Right ventricle myocardium superior (tissue), 1 donor: Measurements from ENCODE around the gene MATN1. TPM values are rescaled to one million over a fixed set of nuclear protein-coding genes. Genes with fewer than 3 reads are reported as not detected.
"Not testable (repeated sequence)": the region's sequence is repeated elsewhere in the genome, so short reads cannot be mapped to it uniquely, and the experiment has no call there.

Experiments
- ATAC-seq: fragments of 200-7000 bp; cut with Tn5 transposase; one replicate; pipeline ENCODE4 v1.9.1; 2020; ENCODE audit warnings: mild to moderate bottlenecking; ENCODE audit not compliant: poor library complexity
- DNase-seq: peaks from one replicate; pipeline ENCODE4 v3.0.0-alpha.2; 2020
- intact Hi-C: fragments of 100-400 bp; cut with DNase I; formaldehyde crosslinking; loops from one replicate; pipeline ENCODE4 v1.11.2; 2022
- total RNA-seq: library from RNA; stranded (reverse); fragmentation: NEBNext Ultra II Directional; extraction: Animal tissue kit (Norgen Biotek cat#: 25700); gene quantifications from one replicate; pipeline ENCODE4 v1.2.1, GENCODE V29; 2021
- donor health status: DM: no; HTN: yes; CAD: no; lungs with severe emphysema.

Gene MATN1
- total RNA-seq, 1 donor from 2014 or later: not detected

- no peak for DNase-seq
- intact Hi-C loops: no loop called here
- ATAC-seq: no peak
These were observed 29.6 kb downstream of the MATN1 start for GRCh38 chr1:30693822-30694221.

DNA sequence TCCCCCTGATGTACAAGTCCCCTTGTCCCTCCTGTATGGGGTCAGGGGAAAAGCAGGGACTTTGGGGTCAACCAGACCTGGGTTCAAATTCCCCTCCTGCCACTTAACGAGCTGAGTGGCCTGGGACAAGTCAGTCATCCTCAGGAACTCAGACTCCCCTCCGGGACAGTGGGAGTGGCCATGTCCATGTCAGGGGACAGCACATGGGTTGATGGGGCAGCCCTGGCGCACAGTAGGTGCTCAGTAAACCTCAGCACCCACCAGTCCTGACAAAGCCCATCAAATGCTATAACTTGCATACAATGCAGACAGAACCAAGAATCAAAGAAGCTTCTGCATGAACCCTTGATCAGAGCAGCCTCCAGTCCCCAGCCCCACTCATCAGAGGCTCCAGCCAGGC is 30.0 kb downstream of the MATN1 start:
- no peak for ATAC-seq
- intact Hi-C loops: no loop called here
- no peak for DNase-seq

DNA sequence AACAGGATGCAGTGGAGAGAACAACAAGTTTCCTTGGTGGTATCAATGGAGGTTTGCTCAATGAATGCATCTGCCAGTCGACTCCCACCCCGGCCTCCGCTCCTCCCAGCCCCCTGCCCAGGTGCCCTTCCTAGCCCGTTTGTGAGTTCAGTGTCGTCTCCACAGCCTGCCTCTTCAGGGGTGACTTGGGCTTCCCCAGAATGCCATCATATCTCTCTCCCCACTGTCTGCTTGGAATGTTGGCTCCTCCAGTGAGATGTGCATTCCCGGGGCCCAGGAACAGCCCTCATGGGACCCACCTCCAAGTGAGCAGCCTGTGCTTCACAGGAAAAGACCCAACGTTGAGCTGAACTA is 30.5 kb downstream of the MATN1 start:
- intact Hi-C loops: no loop called here
- DNase-seq (no peak), ATAC-seq (no peak)

GRCh38 chr1:30692201-30692947 is 31.0 kb downstream of the MATN1 start:
- intact Hi-C loops: no loop called here
- DNase-seq: no peak
- no peak for ATAC-seq

DNA sequence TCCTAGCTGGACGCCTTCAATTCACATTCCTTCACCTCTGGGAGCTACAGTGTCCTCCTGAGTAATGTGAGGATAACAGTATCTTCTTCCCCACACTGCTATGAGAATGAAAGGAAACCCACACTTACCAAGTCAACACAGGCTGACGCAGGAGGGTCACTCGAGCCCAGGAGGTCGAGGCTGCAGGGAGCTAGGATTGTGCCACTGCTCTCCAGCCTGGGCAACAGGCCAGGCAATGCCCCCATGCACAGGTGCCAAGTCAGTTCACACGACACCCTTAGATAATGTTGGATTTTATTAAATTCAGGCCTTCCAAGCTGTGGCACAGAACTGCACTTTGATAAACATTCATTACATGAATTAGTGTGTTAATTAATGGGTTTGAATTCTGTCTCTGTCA is 31.9 kb downstream of the MATN1 start:
- intact Hi-C loops: no loop called here
- ATAC-seq: no peak
- DNase-seq: no peak

- intact Hi-C loops: loop anchor here (10.0 kb wide), 1 partner anchor 165 kb away; no protein-coding TSS in a partner anchor
- DNase-seq (no peak), ATAC-seq (no peak)
These were observed 33.3 kb downstream of the MATN1 start for GRCh38 chr1:30689901-30690645.

- no peak for DNase-seq
- ATAC-seq: no peak
- intact Hi-C loops: loop anchor here (10.0 kb wide), 1 partner anchor 164 kb away; no protein-coding TSS in a partner anchor
These were observed 34.2 kb downstream of the MATN1 start for GRCh38 chr1:30688920-30689794.

DNA sequence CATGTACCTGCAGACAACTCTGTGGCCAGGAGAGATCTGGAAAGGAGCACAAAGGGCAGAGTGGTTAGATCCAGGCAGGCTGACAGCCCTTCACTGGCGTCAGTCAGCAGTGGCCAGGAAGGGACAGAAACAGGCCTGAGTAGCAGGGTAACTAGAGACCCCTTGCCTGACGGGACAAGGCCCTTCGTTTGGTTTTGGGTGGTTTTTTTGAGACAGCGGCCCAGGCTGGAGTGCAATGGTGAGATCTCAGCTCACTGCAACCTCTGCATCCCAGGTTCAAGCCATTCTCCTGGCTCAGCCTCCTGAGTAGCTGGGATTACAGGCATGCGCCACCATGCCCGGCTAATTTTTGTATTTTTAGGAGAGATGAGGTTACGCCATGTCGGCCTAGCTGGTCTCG is 34.9 kb downstream of the MATN1 start:
- not testable (repeated sequence) for DNase-seq, ATAC-seq
- intact Hi-C loops: loop anchor here (10.0 kb wide), 1 partner anchor 164 kb away; no protein-coding TSS in a partner anchor

DNA sequence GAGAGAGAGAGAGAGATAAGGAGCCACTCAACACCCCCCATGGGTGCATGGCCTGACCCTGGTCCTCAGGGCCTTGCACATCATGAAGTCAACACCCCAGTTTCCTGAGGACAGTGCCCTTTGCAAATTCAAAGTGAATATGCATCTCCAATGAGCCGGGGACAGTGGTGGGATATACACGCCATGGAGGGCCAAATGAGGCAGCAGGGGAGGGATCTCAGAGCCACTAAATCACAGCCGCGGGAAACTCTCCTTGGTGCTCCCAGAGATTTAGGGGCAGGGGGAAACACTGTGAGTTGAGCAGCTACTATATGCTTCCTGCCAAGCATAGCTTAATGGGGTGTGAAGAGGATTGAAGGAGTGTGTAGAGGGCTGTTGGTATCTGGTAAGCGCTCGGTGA is 35.5 kb downstream of the MATN1 start:
- ATAC-seq (no peak), DNase-seq (no peak)
- intact Hi-C loops: loop anchor here (10.0 kb wide), 1 partner anchor 163 kb away; no protein-coding TSS in a partner anchor

GRCh38 chr1:30686236-30686935 is 37.0 kb downstream of the MATN1 start:
- intact Hi-C loops: loop anchor here (10.0 kb wide), 1 partner anchor 162 kb away; no protein-coding TSS in a partner anchor
- DNase-seq (no peak), ATAC-seq (no peak)

DNA sequence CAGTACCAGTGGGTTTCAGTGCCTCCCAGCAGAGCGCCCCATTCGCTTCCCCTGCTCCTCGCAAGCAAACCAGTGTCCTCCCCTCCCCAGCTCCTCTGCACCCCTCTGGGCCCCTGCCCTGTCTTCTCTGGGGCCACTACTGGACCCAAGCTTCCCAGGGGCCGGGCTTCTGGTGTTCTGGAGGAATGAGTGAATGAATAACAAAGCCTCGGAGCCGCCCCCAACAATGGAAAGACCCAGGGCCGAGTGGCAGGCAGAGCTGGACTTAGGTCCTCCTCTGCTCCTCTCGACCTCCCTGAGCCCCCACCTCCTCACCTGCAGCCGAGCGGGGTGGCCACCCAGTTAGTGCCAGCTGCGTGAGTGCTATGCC is 37.6 kb downstream of the MATN1 start:
- intact Hi-C loops: loop anchor here (10.0 kb wide), 1 partner anchor 161 kb away; no protein-coding TSS in a partner anchor
- no peak for DNase-seq
- no peak for ATAC-seq

DNA sequence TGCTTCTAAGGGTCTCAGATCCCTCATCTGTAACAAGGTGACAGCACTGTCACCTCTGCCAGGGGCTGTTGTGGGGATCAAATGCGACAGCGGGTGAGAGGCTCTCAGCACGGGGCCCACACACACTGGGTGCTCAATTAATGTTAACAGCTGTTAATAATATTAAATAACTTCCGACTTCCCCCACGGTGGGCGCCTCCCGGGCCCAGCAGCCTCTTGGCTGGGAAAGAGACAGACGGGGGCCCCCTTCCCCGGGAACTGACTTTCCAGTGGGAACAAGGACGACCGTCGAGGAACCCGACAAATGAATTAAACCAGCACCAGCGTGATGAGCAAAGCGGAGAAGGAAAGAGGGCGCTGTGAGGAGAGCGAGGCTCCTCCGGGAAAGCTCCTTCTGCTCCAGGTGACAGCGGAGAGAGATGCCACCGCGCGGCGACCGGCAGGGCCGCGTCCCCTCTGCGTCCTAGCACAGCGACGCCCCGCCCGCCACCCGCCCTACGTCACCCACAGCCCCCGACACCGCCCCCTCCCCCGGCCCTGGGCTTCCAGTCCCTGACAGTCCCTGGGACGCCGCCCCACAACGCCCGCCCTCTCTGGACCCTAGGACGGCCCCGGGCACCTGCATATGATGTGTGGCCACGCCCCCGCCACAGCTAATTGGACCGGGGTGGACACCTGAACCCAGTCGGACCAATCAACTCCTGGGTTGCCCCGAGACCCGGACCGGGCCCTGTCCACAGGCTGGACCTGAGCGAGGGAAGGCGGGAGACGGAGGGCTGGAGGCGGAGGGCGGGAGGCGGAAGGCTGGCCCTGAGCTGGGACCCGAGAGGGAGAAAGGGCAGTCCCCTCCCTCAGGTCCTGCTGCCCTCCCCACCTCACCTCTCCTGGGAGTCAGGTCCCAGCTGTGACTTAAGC is 38.2 kb downstream of the MATN1 start:
- intact Hi-C loops: loop anchor here (10.0 kb wide), 1 partner anchor 160 kb away; no protein-coding TSS in a partner anchor
- peak; percentile 76 for ATAC-seq

DNA sequence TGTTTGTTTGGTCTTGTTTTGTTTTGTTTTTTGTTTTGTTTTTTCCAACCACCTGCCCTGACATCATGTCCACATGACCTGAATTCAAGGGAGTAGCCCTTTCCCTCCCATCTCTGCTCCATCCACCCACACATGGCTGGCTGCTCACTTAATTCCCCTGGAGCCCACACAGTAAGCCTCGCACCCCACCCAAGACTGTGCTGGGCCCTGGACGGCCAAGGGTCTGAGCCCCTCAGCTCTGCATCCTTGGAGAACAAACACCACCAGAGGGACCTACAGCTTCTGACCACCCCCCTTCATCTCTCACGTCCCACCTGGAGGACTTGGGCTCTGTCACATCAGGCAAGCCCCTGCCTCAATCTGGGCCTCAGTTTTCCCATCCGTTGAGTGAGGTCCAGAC is 39.1 kb downstream of the MATN1 start:
- intact Hi-C loops: loop anchor here (10.0 kb wide), 1 partner anchor 159 kb away; no protein-coding TSS in a partner anchor
- no peak for ATAC-seq
- DNase-seq: no peak

More for the DNA sequence above, 38.2 kb downstream of the MATN1 start:
- no peak for DNase-seq

DNA sequence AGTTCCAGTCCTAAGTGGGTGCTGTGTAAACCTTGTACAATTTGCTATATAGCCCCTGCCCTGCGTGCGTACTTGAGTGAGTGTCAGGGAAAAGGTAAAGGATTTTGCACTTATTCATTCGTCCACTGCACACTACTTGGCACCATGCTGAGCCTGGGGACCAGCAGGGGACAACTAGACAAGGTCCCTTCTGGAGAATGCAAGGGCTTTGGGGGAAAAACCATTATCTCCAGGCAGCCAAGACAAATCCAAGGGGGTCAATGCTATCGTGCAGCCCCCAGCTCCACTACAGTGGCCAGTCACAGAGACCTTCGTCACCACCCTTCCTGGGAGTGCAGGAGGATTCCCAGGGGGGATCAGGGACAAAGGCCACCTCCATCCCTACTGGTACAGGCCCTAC is 39.7 kb downstream of the MATN1 start:
- intact Hi-C loops: loop anchor here (10.0 kb wide), 1 partner anchor 159 kb away; no protein-coding TSS in a partner anchor
- no peak for ATAC-seq
- no peak for DNase-seq

GRCh38 chr1:30682396-30683275 is 40.7 kb downstream of the MATN1 start:
- DNase-seq (no peak), ATAC-seq (peak; percentile 43)
- intact Hi-C loops: loop anchor here (10.0 kb wide), 1 partner anchor 158 kb away; no protein-coding TSS in a partner anchor

DNA sequence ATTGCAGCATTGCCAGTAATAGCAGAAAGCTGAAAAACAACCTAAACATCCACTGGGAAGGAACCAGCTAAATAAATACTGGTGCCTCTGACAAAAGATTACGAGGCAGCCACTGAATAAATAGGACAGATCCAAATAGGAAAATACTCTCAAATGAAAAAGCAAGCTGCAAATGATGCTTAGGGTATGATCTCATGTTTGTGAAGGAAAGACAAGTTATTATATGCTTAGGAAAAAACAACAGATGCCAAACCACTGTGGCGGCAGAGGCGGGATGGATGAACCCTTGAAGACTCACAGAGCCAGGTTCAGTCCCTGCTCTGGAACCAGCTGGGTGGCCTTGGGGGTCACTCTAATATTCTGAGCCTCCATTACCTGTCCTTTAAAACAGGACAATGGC is 41.6 kb downstream of the MATN1 start:
- intact Hi-C loops: loop anchor here (10.0 kb wide), 1 partner anchor 157 kb away; no protein-coding TSS in a partner anchor
- ATAC-seq (no peak), DNase-seq (no peak)
